GM23338 (cell line): ENCODE measurements around the gene GPR26.

Experiments
- CREB1 ChIP-seq: fragments of 250-450 bp; sonication (Bioruptor Pico); IDR thresholded peaks from 2 replicates; pipeline ENCODE4 v1.5.0; 2020; ENCODE audit warnings: low read depth, mild to moderate bottlenecking, moderate library complexity
- CTCF ChIP-seq, 2 experiments: fragments of 200-600 bp in 1 of 2; sonication (generic) in 1 of 2; conservative IDR thresholded peaks; 2 replicates each; pipeline versions ENCODE4 v1.5.1 to v1.6.1; 2016 to 2017; ENCODE audit warnings: antibody characterized with exemption in 2 of 2, low read depth in 2 of 2, mild to moderate bottlenecking in 2 of 2, moderate library complexity in 1 of 2
- EZH2 ChIP-seq: fragments of 200-600 bp; sonication (generic); IDR thresholded peaks from one replicate; pipeline ENCODE4 v1.8.0; 2017; ENCODE audit warnings: antibody characterized with exemption, mild to moderate bottlenecking, low read depth; ENCODE audit not compliant: unreplicated experiment
- POLR2AphosphoS5 ChIP-seq: IDR thresholded peaks from 2 replicates; pipeline ENCODE4 v1.6.1; 2016; ENCODE audit warnings: antibody characterized with exemption, low read depth
- REST ChIP-seq: IDR thresholded peaks from one replicate; pipeline ENCODE4 v1.6.1; 2018; ENCODE audit warnings: antibody characterized with exemption; ENCODE audit not compliant: unreplicated experiment
- ZNF331 ChIP-seq: fragments of 250-450 bp; sonication (Bioruptor Pico); IDR thresholded peaks from 2 replicates; pipeline ENCODE4 v1.5.0; 2020; ENCODE audit warnings: low read depth, mild to moderate bottlenecking, moderate library complexity

GRCh38 chr10:123704812-123705211 lies 38.7 kb downstream of the GPR26 start:
- TF ChIP-seq CTCF (conservative IDR thresholded peaks at IDR 0.05; ENCODE audit: low read depth in 2 of 2) (no peak), POLR2AphosphoS5 (no peak), REST (no peak), EZH2 (no peak), ZNF331 (CRISPR knock-in tag) (no peak), CREB1 (CRISPR knock-in tag) (no peak)
